Measurements from ENCODE around the gene GLUL. TPM values are rescaled to one million over a fixed set of nuclear protein-coding genes. Genes with fewer than 3 reads are reported as not detected.
A peak's percentile ranks its signal among the peaks of the same experiment; 100 is the strongest.

The GLUL gene
- total and polyA plus RNA-seq, 4 experiments from 2014 or later, result 78.5 to 96.0 (median 89.5) TPM

DNA sequence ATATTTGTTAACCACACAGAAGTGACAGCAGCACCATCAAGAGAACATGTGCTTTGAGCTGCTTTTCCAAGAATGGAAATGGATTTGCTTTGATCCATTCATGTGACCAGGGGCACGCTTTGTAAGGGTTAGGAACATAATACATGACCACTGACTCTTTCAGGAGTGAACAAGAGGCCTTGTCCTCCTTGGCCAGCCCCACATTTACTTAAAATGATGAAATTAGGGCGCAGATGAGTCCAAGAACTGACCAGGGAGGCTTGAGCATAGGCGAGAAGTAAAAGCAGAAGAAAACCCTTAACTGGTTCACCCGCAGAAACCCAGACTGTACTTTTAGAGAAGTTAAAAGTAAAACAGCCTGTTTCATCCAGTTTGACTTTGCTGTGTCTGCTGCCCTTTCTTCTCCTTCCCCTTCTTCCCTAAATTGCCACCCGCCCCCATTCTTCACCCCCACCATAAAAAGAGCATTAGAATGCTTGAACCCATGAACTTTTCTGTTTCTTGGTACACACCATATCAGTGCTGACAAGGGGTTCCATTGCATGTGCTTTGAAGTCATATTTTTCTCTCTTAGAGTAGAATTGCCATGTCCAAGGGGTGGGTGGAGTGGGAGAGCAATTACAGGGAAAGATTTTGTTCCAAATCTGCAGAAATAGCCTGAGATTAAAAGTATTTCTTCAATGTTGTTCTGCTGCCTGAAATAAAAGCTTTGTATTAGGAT lies 2.6 kb upstream of the GLUL start:
- H3K9me3 ChIP-seq (ENCODE audit: control insufficient read depth in 1 of 2, low read length in 2 of 2), result no peaks in the 10 kb centered on the region
- H3K4me3 Mint-ChIP-seq, result peak overlapping the region in 1 of 8 donors; percentile 15
- no peaks in the 10 kb centered on the region for H3K27me3 ChIP-seq (ENCODE audit: insufficient read depth, low read length)
- H3K4me1 ChIP-seq (ENCODE audit: insufficient read depth, low read length), result peaks cover 22% of the 10 kb centered on the region
- ChIA-PET CTCF (ENCODE audit: partially characterized antibody) (interaction anchor here (11.0 to 11.2 kb wide), 2 partner anchors 253 to 312 kb away, joined by 189 to 357 read pairs; no protein-coding TSS in a partner anchor), POLR2A (ENCODE audit: partially characterized antibody) (interaction anchor here (0.8 to 1.2 kb wide), 2 partner anchors 135 to 307 kb away, joined by 3 read pairs; no protein-coding TSS in a partner anchor)
- peaks cover 16 to 37% (median 24%) of the 10 kb centered on the region in 4 donors for H3K4me1 Mint-ChIP-seq
- no peaks in the 10 kb centered on the region for H3K9me3 Mint-ChIP-seq
- H3K27ac ChIP-seq (ENCODE audit: low read depth, low read length), result no peak overlapping the region
- no peak for DNase-seq
- peaks cover 1 to 2% of the 10 kb centered on the region in 2 donors for H3K27me3 Mint-ChIP-seq
- H3K4me3 ChIP-seq (ENCODE audit: low read length in 2 of 2), result no peak overlapping the region
- no peaks in the 10 kb centered on the region for H3K36me3 ChIP-seq (ENCODE audit: insufficient read depth, low read length)
- intact Hi-C loops (cut with micrococcal nuclease), result loop anchor here (5.0 to 10.0 kb wide), 3 partner anchors 211 to 1243 kb away; partner anchors contain the start of genes ARPC5, NPL and RGS16
- H3K27ac Mint-ChIP-seq, result peak overlapping the region in 1 of 7 donors; percentile 45
- peaks cover 0 to 17% of the 10 kb centered on the region in 2 donors for H3K36me3 Mint-ChIP-seq

DNA sequence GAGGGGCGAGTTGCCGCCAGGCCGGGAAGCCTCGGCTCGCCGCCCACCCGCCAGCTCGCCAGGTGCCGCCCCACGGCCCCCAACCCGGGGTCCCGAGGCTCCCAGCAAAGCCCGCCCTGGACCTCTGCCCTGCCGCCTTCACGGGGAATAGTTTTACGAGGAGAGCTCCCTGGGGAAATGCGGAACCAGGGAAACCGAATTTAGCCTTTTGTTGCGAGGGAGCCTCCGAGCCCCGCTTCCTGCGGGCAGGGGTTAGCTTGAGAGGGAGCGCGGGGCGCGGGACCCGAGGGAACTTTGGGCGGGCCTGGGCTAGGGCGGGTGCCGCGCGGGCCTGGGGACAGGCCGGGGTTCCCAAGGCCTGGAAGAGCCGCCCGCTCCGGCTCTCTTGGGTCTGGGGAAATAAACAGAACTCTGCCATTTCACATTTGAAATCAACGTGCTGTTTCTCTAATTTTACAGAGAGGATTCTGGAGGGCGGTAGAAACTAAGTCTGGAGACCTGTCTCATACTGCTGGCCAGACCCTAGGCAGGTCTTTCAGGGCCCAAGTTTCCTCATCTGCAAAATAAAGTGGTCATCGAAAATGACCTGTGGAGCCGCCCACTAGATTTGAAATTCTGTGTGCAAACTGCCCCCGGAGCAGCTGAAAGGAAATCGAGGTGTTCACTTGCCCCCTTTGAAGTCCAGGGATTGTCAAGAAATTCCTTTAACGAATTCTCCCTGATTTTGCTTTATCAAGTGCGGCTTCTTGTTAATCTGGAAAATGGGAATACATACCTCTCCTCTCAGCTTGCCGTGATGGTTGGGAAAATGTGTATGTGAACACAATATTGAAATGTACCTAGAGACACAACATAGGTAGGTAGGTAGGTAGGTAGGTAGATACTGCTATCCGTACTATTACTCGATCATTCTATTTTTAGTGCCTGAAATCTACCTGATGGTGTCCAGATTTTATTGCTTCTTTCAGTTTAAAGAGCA lies 749 bp upstream of the GLUL start:
- Mint-ChIP-seq H3K4me1 (peaks cover 23 to 46% (median 32%) of the 10 kb centered on the region in 4 donors), H3K27me3 (peaks cover 1 to 2% of the 10 kb centered on the region in 2 donors), H3K36me3 (peaks cover 1 to 27% of the 10 kb centered on the region in 2 donors), H3K4me3 (peak overlapping the region; percentile 67 to 94 (median 74)), H3K9me3 (no peaks in the 10 kb centered on the region), H3K27ac (peak overlapping the region in 4 of 7 donors; percentile 38 to 81 (median 65))
- Histone ChIP-seq H3K27ac (ENCODE audit: low read depth, low read length) (peak overlapping the region; percentile 48), H3K4me1 (ENCODE audit: insufficient read depth, low read length) (peaks cover 31% of the 10 kb centered on the region), H3K36me3 (ENCODE audit: insufficient read depth, low read length) (peaks cover 10% of the 10 kb centered on the region), H3K27me3 (ENCODE audit: insufficient read depth, low read length) (no peaks in the 10 kb centered on the region), H3K9me3 (ENCODE audit: control insufficient read depth in 1 of 2, low read length in 2 of 2) (no peaks in the 10 kb centered on the region), H3K4me3 (ENCODE audit: low read length in 2 of 2) (peak overlapping the region in 1 of 2 donors; percentile 60)
- ChIA-PET CTCF (ENCODE audit: partially characterized antibody) (interaction anchor here (1.1 to 11.2 kb wide), 3 partner anchors 251 to 310 kb away, joined by 3 to 357 read pairs (median 189); no protein-coding TSS in a partner anchor), POLR2A (ENCODE audit: partially characterized antibody) (interaction anchor here (0.9 to 4.8 kb wide), 6 partner anchors 10 to 363 kb away, joined by 3 to 37 read pairs (median 4); no protein-coding TSS in a partner anchor)
- peak in 2 of 5 donors; percentile 17 to 27 for DNase-seq
- intact Hi-C loops (cut with micrococcal nuclease), result loop anchor here (5.0 to 10.0 kb wide), 3 partner anchors 212 to 1245 kb away; partner anchors contain the start of genes ARPC5, NPL and RGS16

DNA sequence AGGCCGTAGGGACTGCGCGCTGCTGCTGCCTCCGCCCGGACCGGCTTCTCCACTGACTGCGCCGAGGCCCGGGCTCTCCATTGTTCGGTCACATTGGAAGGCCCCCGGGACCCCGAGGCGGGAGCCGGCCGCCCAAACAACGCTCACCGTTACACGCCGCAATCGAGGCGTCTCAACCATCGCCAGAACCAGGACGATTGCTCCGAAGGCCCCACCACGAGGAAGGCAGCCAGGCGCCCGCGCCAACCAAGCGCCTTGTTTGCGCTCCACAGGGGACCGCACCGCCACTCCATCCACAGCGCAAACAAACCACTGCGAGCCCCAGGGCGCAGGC lies 595 bp downstream of the GLUL start:
- H3K4me3 ChIP-seq (ENCODE audit: low read length in 2 of 2), result peak overlapping the region; percentile 38 to 60
- ChIA-PET POLR2A (ENCODE audit: partially characterized antibody) (interaction anchor here (1.3 to 4.8 kb wide), 3 partner anchors 9 to 310 kb away, joined by 4 to 37 read pairs (median 8); no protein-coding TSS in a partner anchor), CTCF (ENCODE audit: partially characterized antibody) (interaction anchor here (11.2 kb wide), 1 partner anchor 249 kb away, joined by 357 read pairs; no protein-coding TSS in a partner anchor)
- H3K4me1 ChIP-seq (ENCODE audit: insufficient read depth, low read length), result peaks cover 27% of the 10 kb centered on the region
- peaks cover 23% of the 10 kb centered on the region for H3K36me3 ChIP-seq (ENCODE audit: insufficient read depth, low read length)
- peak overlapping the region; percentile 90 to 98 (median 93) for H3K4me3 Mint-ChIP-seq
- peaks cover 20 to 45% (median 30%) of the 10 kb centered on the region in 4 donors for H3K4me1 Mint-ChIP-seq
- H3K27me3 ChIP-seq (ENCODE audit: insufficient read depth, low read length), result no peaks in the 10 kb centered on the region
- H3K36me3 Mint-ChIP-seq, result peaks cover 14 to 41% of the 10 kb centered on the region in 2 donors
- no peak for DNase-seq
- H3K27me3 Mint-ChIP-seq, result peaks cover 1 to 2% of the 10 kb centered on the region in 2 donors
- intact Hi-C loops (cut with micrococcal nuclease), result loop anchor here (1.0 to 10.0 kb wide), 6 partner anchors 132 to 1246 kb away; partner anchors contain the start of genes ARPC5, NPL and RGS16
- no peaks in the 10 kb centered on the region for H3K9me3 Mint-ChIP-seq
- no peaks in the 10 kb centered on the region for H3K9me3 ChIP-seq (ENCODE audit: control insufficient read depth in 1 of 2, low read length in 2 of 2)
- peak overlapping the region; percentile 48 for H3K27ac ChIP-seq (ENCODE audit: low read depth, low read length)
- peak overlapping the region; percentile 74 to 89 (median 87) for H3K27ac Mint-ChIP-seq

DNA sequence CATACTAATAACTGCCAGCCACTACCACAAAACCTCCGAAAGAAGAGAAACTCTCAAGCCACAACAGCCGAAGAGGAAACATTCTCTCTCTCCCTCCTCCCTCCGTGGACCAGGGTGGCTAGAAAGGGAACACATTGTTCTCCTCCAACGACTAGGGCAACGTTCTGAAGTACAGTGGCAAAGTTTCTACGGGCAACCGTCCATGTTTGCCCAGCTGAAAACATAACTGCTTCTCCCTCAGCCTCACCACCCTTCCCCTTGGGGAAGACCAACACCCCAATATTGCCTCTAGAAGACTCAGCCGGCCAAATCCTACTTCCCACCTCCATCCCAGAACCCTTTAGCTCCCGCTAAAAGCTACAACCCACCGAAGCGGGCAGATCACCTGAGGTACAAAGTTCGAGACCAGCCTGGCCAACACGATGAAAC lies 2.0 kb downstream of the GLUL start:
- peaks cover 20 to 46% (median 30%) of the 10 kb centered on the region in 4 donors for H3K4me1 Mint-ChIP-seq
- H3K27ac Mint-ChIP-seq, result peak overlapping the region; percentile 67 to 93 (median 89)
- peaks cover 26 to 50% of the 10 kb centered on the region in 2 donors for H3K36me3 Mint-ChIP-seq
- peaks cover 31% of the 10 kb centered on the region for H3K36me3 ChIP-seq (ENCODE audit: insufficient read depth, low read length)
- H3K27ac ChIP-seq (ENCODE audit: low read depth, low read length), result peak overlapping the region; percentile 18
- CTCF ChIA-PET (ENCODE audit: partially characterized antibody), result interaction anchor here (0.9 to 2.6 kb wide), 3 partner anchors 13 to 304 kb away, joined by 3 to 20 read pairs (median 9); no protein-coding TSS in a partner anchor
- intact Hi-C loops (cut with micrococcal nuclease), result loop anchor here (2.0 to 10.0 kb wide), 4 partner anchors 131 to 1248 kb away; partner anchors contain the start of genes ARPC5, NPL and RGS16
- H3K4me1 ChIP-seq (ENCODE audit: insufficient read depth, low read length), result peaks cover 27% of the 10 kb centered on the region
- no peaks in the 10 kb centered on the region for H3K9me3 Mint-ChIP-seq
- peak overlapping the region; percentile 60 to 83 for H3K4me3 ChIP-seq (ENCODE audit: low read length in 2 of 2)
- no peaks in the 10 kb centered on the region for H3K9me3 ChIP-seq (ENCODE audit: control insufficient read depth in 1 of 2, low read length in 2 of 2)
- no peaks in the 10 kb centered on the region for H3K27me3 ChIP-seq (ENCODE audit: insufficient read depth, low read length)
- POLR2A ChIA-PET (ENCODE audit: partially characterized antibody), result interaction anchor here (0.9 to 4.8 kb wide), 5 partner anchors 10 to 309 kb away, joined by 3 to 37 read pairs (median 4); no protein-coding TSS in a partner anchor
- peaks cover 1 to 2% of the 10 kb centered on the region in 2 donors for H3K27me3 Mint-ChIP-seq
- peak overlapping the region; percentile 89 to 97 (median 94) for H3K4me3 Mint-ChIP-seq
- no peak for DNase-seq

DNA sequence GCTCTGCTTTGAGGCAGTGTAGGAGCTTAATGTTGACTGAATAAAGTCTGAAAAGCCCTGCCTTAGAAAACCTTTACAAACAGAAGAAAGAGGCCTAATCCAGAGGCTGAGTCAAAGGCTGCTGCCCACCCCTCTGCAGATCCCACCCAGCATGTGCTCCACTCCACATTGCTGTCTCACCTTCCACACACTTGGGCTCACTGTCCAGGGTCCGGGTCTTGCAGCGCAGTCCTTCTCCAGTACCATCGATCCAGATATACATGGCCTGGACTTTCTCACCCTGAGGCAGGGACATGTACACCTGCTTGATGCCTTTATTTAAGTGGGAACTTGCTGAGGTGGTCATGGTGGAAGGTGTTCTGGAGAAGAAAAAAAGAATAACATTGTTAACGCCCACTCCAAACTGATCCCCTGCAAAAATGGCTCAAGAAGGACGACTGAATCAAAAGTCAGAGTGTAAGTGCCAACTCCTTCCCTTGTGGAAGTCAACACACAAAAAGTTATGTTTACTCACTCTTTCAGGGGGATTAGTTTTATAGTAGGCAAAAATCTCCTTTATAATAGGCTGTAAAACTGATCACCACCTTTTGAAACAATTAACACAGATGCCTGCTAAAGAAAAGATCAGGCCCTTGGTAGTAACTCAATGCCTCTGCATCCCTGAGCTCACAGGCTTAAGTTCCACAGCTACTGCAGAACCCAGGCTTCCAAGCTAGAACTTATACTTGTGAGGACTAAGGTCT lies 3.0 kb downstream of the GLUL start:
- Histone ChIP-seq H3K4me1 (ENCODE audit: insufficient read depth, low read length) (peaks cover 27% of the 10 kb centered on the region), H3K4me3 (ENCODE audit: low read length in 2 of 2) (no peak overlapping the region), H3K36me3 (ENCODE audit: insufficient read depth, low read length) (peaks cover 40% of the 10 kb centered on the region), H3K27ac (ENCODE audit: low read depth, low read length) (no peak overlapping the region), H3K27me3 (ENCODE audit: insufficient read depth, low read length) (no peaks in the 10 kb centered on the region), H3K9me3 (ENCODE audit: control insufficient read depth in 1 of 2, low read length in 2 of 2) (no peaks in the 10 kb centered on the region)
- peaks cover 34 to 57% of the 10 kb centered on the region in 2 donors for H3K36me3 Mint-ChIP-seq
- H3K27me3 Mint-ChIP-seq, result peaks cover 1 to 2% of the 10 kb centered on the region in 2 donors
- H3K4me3 Mint-ChIP-seq, result peak overlapping the region; percentile 36 to 97 (median 92)
- no peaks in the 10 kb centered on the region for H3K9me3 Mint-ChIP-seq
- H3K27ac Mint-ChIP-seq, result peak overlapping the region; percentile 5 to 93 (median 83)
- ChIA-PET POLR2A (ENCODE audit: partially characterized antibody) (interaction anchor here (0.5 to 4.8 kb wide), 2 partner anchors 48 to 302 kb away, joined by 3 to 37 read pairs; no protein-coding TSS in a partner anchor), CTCF (ENCODE audit: partially characterized antibody) (interaction anchor here (1.6 to 2.6 kb wide), 5 partner anchors 7 to 303 kb away, joined by 5 to 20 read pairs (median 9); no protein-coding TSS in a partner anchor)
- intact Hi-C loops (cut with micrococcal nuclease), result no loop called here
- peaks cover 20 to 43% (median 30%) of the 10 kb centered on the region in 4 donors for H3K4me1 Mint-ChIP-seq
- no peak for DNase-seq

DNA sequence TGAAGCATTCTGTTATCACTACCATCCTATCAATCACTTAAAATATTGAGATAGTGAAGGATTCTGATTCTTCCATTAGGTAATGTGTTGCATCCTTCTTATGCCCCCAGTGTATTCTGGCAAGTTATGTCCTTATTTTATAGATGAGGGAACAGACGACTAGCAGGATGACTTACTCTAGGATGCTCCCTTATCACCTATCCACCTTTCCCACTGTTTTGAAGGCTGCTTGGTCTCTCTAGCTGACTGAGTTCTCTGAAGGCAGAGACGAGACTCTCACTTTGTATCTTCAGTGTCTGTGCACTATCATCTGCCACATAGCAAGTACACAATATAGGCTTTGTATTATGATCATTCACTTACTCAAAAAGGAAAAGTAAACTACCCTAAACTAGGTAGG lies 4.0 kb downstream of the GLUL start:
- Mint-ChIP-seq H3K4me3 (no peak overlapping the region), H3K4me1 (peaks cover 15 to 33% (median 23%) of the 10 kb centered on the region in 4 donors), H3K27me3 (peaks cover 0 to 2% of the 10 kb centered on the region in 2 donors), H3K9me3 (no peaks in the 10 kb centered on the region), H3K36me3 (peaks cover 34 to 57% of the 10 kb centered on the region in 2 donors), H3K27ac (peak overlapping the region in 4 of 7 donors; percentile 1 to 72 (median 52))
- no peaks in the 10 kb centered on the region for H3K27me3 ChIP-seq (ENCODE audit: insufficient read depth, low read length)
- ChIA-PET POLR2A (ENCODE audit: partially characterized antibody) (interaction anchor here (0.5 kb wide), 1 partner anchor 47 kb away, joined by 3 read pairs; no protein-coding TSS in a partner anchor), CTCF (ENCODE audit: partially characterized antibody) (interaction anchor here (1.6 to 2.0 kb wide), 3 partner anchors 8 to 244 kb away, joined by 5 to 9 read pairs (median 6); no protein-coding TSS in a partner anchor)
- peaks cover 23% of the 10 kb centered on the region for H3K4me1 ChIP-seq (ENCODE audit: insufficient read depth, low read length)
- no peak overlapping the region for H3K4me3 ChIP-seq (ENCODE audit: low read length in 2 of 2)
- intact Hi-C loops (cut with micrococcal nuclease), result no loop called here
- peaks cover 48% of the 10 kb centered on the region for H3K36me3 ChIP-seq (ENCODE audit: insufficient read depth, low read length)
- no peak for DNase-seq
- no peaks in the 10 kb centered on the region for H3K9me3 ChIP-seq (ENCODE audit: control insufficient read depth in 1 of 2, low read length in 2 of 2)
- H3K27ac ChIP-seq (ENCODE audit: low read depth, low read length), result no peak overlapping the region
